ENCODE data around the gene LIPC. TPM values are rescaled to one million over a fixed set of nuclear protein-coding genes. Genes with fewer than 3 reads are reported as not detected.

Gene LIPC
- total and polyA plus RNA-seq, 7 donors: 0.36 to 3.0 (median 0.83) TPM; not detected in 2

DNA sequence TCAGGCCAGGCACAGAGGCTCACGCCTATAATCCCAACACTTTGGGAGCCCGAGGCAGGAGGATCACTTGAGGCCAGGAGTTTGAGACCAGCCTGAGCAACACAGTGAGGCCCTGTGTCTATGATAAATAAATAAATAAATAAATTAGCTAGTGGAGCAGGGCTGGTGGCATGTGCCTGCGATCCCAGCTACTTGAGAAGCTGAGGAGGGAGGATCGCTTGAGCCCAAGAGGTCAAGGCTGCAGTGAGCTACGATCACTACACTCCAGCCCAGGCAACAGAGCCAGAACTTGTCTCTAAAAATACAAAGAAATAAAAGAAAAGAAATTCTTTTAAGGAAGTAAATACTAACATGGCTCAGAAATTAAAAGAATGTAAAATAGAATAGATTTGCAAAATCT lies 91.8 kb downstream of the LIPC start:
- 98% methylated on average over 5 of the region's 5 CpGs for WGBS, 2 donors
- Histone ChIP-seq H3K9me3 (no peaks in the 10 kb centered on the region), H3K36me3 (no peaks in the 10 kb centered on the region), H3K4me3 (no peak overlapping the region), H3K4me1 (peaks cover 0 to 26% (median 13%) of the 10 kb centered on the region in 4 donors), H3K27ac (no peak overlapping the region), H3K27me3 (no peaks in the 10 kb centered on the region)
- no peak for TF ChIP-seq POLR2A (IDR thresholded peaks at IDR 0.05)
- no peak for TF ChIP-seq POLR2AphosphoS5 (IDR thresholded peaks at IDR 0.05)
- no peak for TF ChIP-seq EP300 (IDR thresholded peaks at IDR 0.05)
- TF ChIP-seq, protein P1, sequence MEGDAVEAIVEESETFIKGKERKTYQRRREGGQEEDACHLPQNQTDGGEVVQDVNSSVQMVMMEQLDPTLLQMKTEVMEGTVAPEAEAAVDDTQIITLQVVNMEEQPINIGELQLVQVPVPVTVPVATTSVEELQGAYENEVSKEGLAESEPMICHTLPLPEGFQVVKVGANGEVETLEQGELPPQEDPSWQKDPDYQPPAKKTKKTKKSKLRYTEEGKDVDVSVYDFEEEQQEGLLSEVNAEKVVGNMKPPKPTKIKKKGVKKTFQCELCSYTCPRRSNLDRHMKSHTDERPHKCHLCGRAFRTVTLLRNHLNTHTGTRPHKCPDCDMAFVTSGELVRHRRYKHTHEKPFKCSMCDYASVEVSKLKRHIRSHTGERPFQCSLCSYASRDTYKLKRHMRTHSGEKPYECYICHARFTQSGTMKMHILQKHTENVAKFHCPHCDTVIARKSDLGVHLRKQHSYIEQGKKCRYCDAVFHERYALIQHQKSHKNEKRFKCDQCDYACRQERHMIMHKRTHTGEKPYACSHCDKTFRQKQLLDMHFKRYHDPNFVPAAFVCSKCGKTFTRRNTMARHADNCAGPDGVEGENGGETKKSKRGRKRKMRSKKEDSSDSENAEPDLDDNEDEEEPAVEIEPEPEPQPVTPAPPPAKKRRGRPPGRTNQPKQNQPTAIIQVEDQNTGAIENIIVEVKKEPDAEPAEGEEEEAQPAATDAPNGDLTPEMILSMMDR (IDR thresholded peaks at IDR 0.05): no peak
- DNase-seq: no peak
- intact Hi-C loops (cut with DNase I): no loop called here

DNA sequence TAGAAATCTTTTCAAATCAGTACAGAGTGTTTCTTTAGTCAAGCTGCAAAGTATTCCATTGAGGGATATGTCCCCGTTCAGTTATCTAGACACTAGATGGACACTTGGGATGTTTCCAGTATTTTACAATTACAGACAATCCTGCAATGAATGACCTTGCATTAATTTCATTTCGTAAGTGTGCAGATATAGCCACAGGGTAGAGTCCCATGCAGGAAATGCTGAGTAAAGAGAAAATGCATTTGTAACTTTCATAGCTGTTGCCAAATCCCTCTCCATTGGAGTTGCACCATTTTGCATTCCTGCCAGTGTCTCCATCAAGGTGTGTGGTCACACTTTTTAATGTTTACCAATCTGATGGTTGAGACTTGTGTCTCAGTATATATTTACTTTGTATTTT lies 92.5 kb downstream of the LIPC start:
- TF ChIP-seq, protein P1 (IDR thresholded peaks at IDR 0.05): no peak
- TF ChIP-seq POLR2A (IDR thresholded peaks at IDR 0.05) (no peak), EP300 (IDR thresholded peaks at IDR 0.05) (no peak), POLR2AphosphoS5 (IDR thresholded peaks at IDR 0.05) (no peak)
- 79 to 87% methylated on average over 2 of the region's 2 CpGs for WGBS, 2 donors
- H3K27me3 ChIP-seq: no peaks in the 10 kb centered on the region
- H3K27ac ChIP-seq: no peak overlapping the region
- intact Hi-C loops (cut with DNase I): no loop called here
- peaks cover 0 to 27% (median 15%) of the 10 kb centered on the region in 4 donors for H3K4me1 ChIP-seq
- H3K36me3 ChIP-seq: no peaks in the 10 kb centered on the region
- no peak overlapping the region for H3K4me3 ChIP-seq
- DNase-seq: no peak
- no peaks in the 10 kb centered on the region for H3K9me3 ChIP-seq

GRCh38 chr15:58525991-58526421 lies 94.2 kb downstream of the LIPC start:
- H3K27ac ChIP-seq: no peak overlapping the region
- H3K4me3 ChIP-seq: no peak overlapping the region
- intact Hi-C loops (cut with DNase I): no loop called here
- DNase-seq: no peak
- no peaks in the 10 kb centered on the region for H3K9me3 ChIP-seq
- H3K27me3 ChIP-seq: no peaks in the 10 kb centered on the region
- no peaks in the 10 kb centered on the region for H3K36me3 ChIP-seq
- TF ChIP-seq POLR2A (IDR thresholded peaks at IDR 0.05): no peak
- TF ChIP-seq EP300 (IDR thresholded peaks at IDR 0.05): no peak
- no peak for TF ChIP-seq POLR2AphosphoS5 (IDR thresholded peaks at IDR 0.05)
- TF ChIP-seq, protein P1 (IDR thresholded peaks at IDR 0.05): no peak
- WGBS, 2 donors: 88 to 90% methylated on average over 4 of the region's 4 CpGs
- H3K4me1 ChIP-seq: peaks cover 0 to 27% (median 15%) of the 10 kb centered on the region in 4 donors

- Histone ChIP-seq H3K9me3 (no peaks in the 10 kb centered on the region), H3K36me3 (no peaks in the 10 kb centered on the region), H3K4me1 (peaks cover 0 to 27% (median 15%) of the 10 kb centered on the region in 4 donors), H3K4me3 (no peak overlapping the region), H3K27ac (no peak overlapping the region), H3K27me3 (no peaks in the 10 kb centered on the region)
- DNase-seq: no peak
- TF ChIP-seq, protein P1 (IDR thresholded peaks at IDR 0.05): no peak
- no peak for TF ChIP-seq EP300 (IDR thresholded peaks at IDR 0.05)
- no peak for TF ChIP-seq POLR2A (IDR thresholded peaks at IDR 0.05)
- TF ChIP-seq POLR2AphosphoS5 (IDR thresholded peaks at IDR 0.05): no peak
- intact Hi-C loops (cut with DNase I): no loop called here
- 76 to 81% methylated on average over 7 of the region's 7 CpGs for WGBS, 2 donors
Measured at GRCh38 chr15:58526647-58527192, 94.9 kb downstream of the LIPC start.

All from sigmoid colon (tissue), 7 donors.